HepG2 (cell line): ENCODE data around the gene STK10. TPM values are rescaled to one million over a fixed set of nuclear protein-coding genes. Genes with fewer than 3 reads are reported as not detected.
A peak's percentile ranks its signal among the peaks of the same experiment; 100 is the strongest.

ENCODE experiments used
- ATAC-seq: fragments of 200-7000 bp; cut with Tn5 transposase; 3 replicates; pipeline ENCODE4 v1.9.1; 2020; ENCODE audit warnings: mild to moderate bottlenecking, moderate library complexity
- BruUV-seq: library from RNA; stranded (reverse); fragments of 400-500 nt; replicated peaks from 2 replicates; lab custom pipeline; 2021; lab: Mats Ljungman, UMichigan
- CTCF ChIA-PET: fragments of 300-600 bp; formaldehyde crosslinking; extraction: SDS; loops from one replicate; lab custom pipeline; 2021; ENCODE audit warnings: low total read pairs, inconsistent platforms, low intra/inter-chr PET ratio; lab: Yijun Ruan, JAX
- POLR2A ChIA-PET: fragments of 350-600 bp; sonication (Branson Sonifier 250); formaldehyde crosslinking; loops from one replicate; lab custom pipeline; 2020; ENCODE audit warnings: antibody characterized with exemption, inconsistent platforms; lab: Yijun Ruan, JAX
- DNase-seq: peaks from one replicate; pipeline ENCODE4 v3.0.0-alpha.2; 2015; ENCODE audit warnings: low spot score
- FAIRE-seq: peaks from 3 replicates; lab custom pipeline; 2011; peaks lifted over from hg19 to GRCh38; lab: Jason Lieb, UNC
- H2AFZ ChIP-seq: one replicate; pipeline ENCODE4 v1.6.1; 2011; ENCODE audit warnings: low read length, inconsistent platforms
- H3K27ac ChIP-seq: fragments of 300-600 bp; 3 replicates; pipeline ENCODE4 v1.8.0; 2011; ENCODE audit warnings: mixed run types, mild to moderate bottlenecking, mixed read lengths, low read length, inconsistent platforms; ENCODE audit not compliant: insufficient read depth; ENCODE audit errors: extremely low read length
- H3K27me3 ChIP-seq, 2 experiments: fragments of 200-600 bp in 1 of 2; 2 replicates in 1 of 2; 3 replicates in 1 of 2; pipeline versions ENCODE4 v1.6.0 to v1.8.0; 2011; ENCODE audit warnings: low read length in 2 of 2, mild to moderate bottlenecking in 2 of 2, moderate library complexity in 2 of 2, inconsistent platforms in 1 of 2; ENCODE audit not compliant: insufficient read depth in 2 of 2, control insufficient read depth in 1 of 2
- H3K36me3 ChIP-seq, 2 experiments: fragments of 200-600 bp in 1 of 2; replicated peaks in 1 of 2; 2 replicates in 1 of 2; 3 replicates in 1 of 2; pipeline versions ENCODE4 v1.5.1 to v1.8.0; 2011; ENCODE audit warnings: low read length in 2 of 2, inconsistent platforms in 1 of 2; ENCODE audit not compliant: insufficient read depth in 2 of 2, control insufficient read depth in 1 of 2
- H3K4me1 ChIP-seq: 2 replicates; pipeline ENCODE4 v1.5.1; 2012; ENCODE audit warnings: low read length, inconsistent platforms; ENCODE audit not compliant: insufficient read depth
- H3K4me2 ChIP-seq: 2 replicates; pipeline ENCODE4 v1.6.0; 2011; ENCODE audit warnings: low read depth, low read length, inconsistent platforms
- H3K4me3 ChIP-seq, 3 experiments: fragments of 200-600 bp in 1 of 3; sonication (generic), shearing (Covaris generic) in 1 of 3; replicated peaks in 1 of 3; 2 replicates each; pipeline ENCODE4 v1.5.1; 2011 to 2016; ENCODE audit warnings: low read length in 3 of 3, inconsistent platforms in 2 of 3, low read depth in 2 of 3, mild to moderate bottlenecking in 2 of 3, control low read depth in 1 of 3, mixed read lengths in 1 of 3; ENCODE audit not compliant: insufficient read depth in 1 of 3
- H3K79me2 ChIP-seq: one replicate; pipeline ENCODE4 v1.6.1; 2011; ENCODE audit warnings: low read length, inconsistent platforms; ENCODE audit not compliant: insufficient read depth
- H3K9ac ChIP-seq: 2 replicates; pipeline ENCODE4 v1.6.0; 2011; ENCODE audit warnings: mild to moderate bottlenecking, low read depth, low read length, inconsistent platforms; ENCODE audit not compliant: insufficient read depth
- H3K9me3 ChIP-seq: 2 replicates; pipeline ENCODE4 v1.5.1; 2012; ENCODE audit warnings: mild to moderate bottlenecking, low read length
- H4K20me1 ChIP-seq: 2 replicates; pipeline ENCODE4 v1.6.0; 2011; ENCODE audit warnings: inconsistent platforms, mild to moderate bottlenecking, low read length, moderate library complexity; ENCODE audit not compliant: insufficient read depth
- MTF1 ChIP-seq: sonication (generic); formaldehyde crosslinking; IDR thresholded peaks from 2 replicates; pipeline ENCODE4 v1.5.0; 2020; ENCODE audit warnings: missing genetic modification reagents
- MXD4 ChIP-seq: IDR thresholded peaks from 2 replicates; pipeline ENCODE4 v1.6.1; 2016; ENCODE audit warnings: mild to moderate bottlenecking, missing biosample characterization, missing genetic modification reagents
- STAG1 ChIP-seq: sonication (generic); formaldehyde crosslinking; IDR thresholded peaks from 2 replicates; pipeline ENCODE4 v1.4.0; 2020; ENCODE audit warnings: missing genetic modification reagents
- WGBS: methylation state at CpG from one replicate; pipeline ENCODE4 v1.1.6; 2017; ENCODE audit warnings: low lambda C conversion rate; 5-methylcytosine and 5-hydroxymethylcytosine counted together
- in situ Hi-C: cut with HindIII; loops from 2 replicates; pipeline ENCODE4 v1.10.0; 2017; ENCODE audit warnings: low pct_unique_long_range_greater_than_20kb; ENCODE audit not compliant: extremely low pct_ligation_motif_present
- intact Hi-C: fragments of 100-400 bp; cut with micrococcal nuclease; formaldehyde crosslinking; loops from one replicate; pipeline ENCODE4 v1.10.0; 2022; ENCODE audit not compliant: unreplicated experiment
- polyA plus RNA-seq, 8 experiments: library from polyadenylated mRNA; depleted of rRNA in 3 of 8; stranded (reverse) in 7 of 8; unstranded in 1 of 8; fragments of >200 nt; fragmentation: Illumina TruSeq in 4 of 8; extraction: Trizol in 4 of 8; gene quantifications; 2 replicates each; pipeline versions ENCODE4 v1.2.1 to v1.2.3, GENCODE V29; 2011 to 2016; ENCODE audit warnings: low read depth in 4 of 8, missing spikeins in 1 of 8, mixed read lengths in 1 of 8; ENCODE audit not compliant: insufficient read depth in 1 of 8
- total RNA-seq, 5 experiments: library from RNA; depleted of rRNA; stranded (reverse); fragments of >200 nt; fragmentation: Illumina TruSeq; extraction: Trizol; gene quantifications; 2 replicates each; pipeline ENCODE4 v1.2.3, GENCODE V29; 2016; ENCODE audit warnings: low read depth in 1 of 5
- TF ChIP-seq, protein P1 (sequence below): sonication (generic); formaldehyde crosslinking; IDR thresholded peaks from 2 replicates; pipeline ENCODE4 v1.5.0; 2020; ENCODE audit warnings: mild to moderate bottlenecking, missing genetic modification reagents, moderate library complexity
- TF ChIP-seq, protein P2 (sequence below): sonication (generic); formaldehyde crosslinking; IDR thresholded peaks from 2 replicates; pipeline ENCODE4 v1.5.0; 2020; ENCODE audit warnings: mild to moderate bottlenecking, missing genetic modification reagents
- TF ChIP-seq, protein P3 (sequence below): sonication (generic); formaldehyde crosslinking; conservative IDR thresholded peaks from 2 replicates; pipeline ENCODE4 v1.4.0; 2020; ENCODE audit warnings: missing genetic modification reagents

Gene STK10
- total and polyA plus RNA-seq, 2 of the 13 experiments (the other 11 are each of a cell fraction or from before 2014, with no cell fraction given) = 7.0 to 7.2 TPM

DNA sequence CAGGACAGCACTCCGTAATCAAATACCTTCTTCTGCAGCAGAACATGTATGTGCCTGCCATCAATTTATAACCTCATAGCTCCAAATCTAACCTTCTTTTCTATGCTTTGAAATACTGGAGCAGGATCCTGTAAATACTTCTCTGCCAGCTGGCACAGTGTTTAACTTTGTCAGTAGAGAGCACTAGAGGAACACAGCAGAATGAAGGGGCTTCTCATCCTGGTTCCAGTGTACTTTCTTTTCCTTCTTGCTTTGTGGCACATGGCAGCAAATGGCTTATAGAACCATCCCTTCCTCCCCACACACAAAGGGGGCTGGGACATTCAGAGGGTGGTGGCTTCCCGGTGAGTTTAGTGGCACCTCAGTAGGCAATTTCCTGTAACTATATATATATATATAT lies 177.7 kb downstream of the STK10 start:
- TF ChIP-seq STAG1 (CRISPR knock-in tag) = peak; percentile 44
- TF ChIP-seq MTF1 = no peak
- TF ChIP-seq, protein P1, sequence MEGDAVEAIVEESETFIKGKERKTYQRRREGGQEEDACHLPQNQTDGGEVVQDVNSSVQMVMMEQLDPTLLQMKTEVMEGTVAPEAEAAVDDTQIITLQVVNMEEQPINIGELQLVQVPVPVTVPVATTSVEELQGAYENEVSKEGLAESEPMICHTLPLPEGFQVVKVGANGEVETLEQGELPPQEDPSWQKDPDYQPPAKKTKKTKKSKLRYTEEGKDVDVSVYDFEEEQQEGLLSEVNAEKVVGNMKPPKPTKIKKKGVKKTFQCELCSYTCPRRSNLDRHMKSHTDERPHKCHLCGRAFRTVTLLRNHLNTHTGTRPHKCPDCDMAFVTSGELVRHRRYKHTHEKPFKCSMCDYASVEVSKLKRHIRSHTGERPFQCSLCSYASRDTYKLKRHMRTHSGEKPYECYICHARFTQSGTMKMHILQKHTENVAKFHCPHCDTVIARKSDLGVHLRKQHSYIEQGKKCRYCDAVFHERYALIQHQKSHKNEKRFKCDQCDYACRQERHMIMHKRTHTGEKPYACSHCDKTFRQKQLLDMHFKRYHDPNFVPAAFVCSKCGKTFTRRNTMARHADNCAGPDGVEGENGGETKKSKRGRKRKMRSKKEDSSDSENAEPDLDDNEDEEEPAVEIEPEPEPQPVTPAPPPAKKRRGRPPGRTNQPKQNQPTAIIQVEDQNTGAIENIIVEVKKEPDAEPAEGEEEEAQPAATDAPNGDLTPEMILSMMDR (CRISPR knock-in tag) = peak; percentile 40
- Histone ChIP-seq H4K20me1 (peaks cover 3% of the 10 kb centered on the region), H3K9me3 (no peaks in the 10 kb centered on the region), H3K4me2 (no peak overlapping the region), H2AFZ (no peak overlapping the region), H3K4me1 (peaks cover 15% of the 10 kb centered on the region), H3K36me3 (no peaks in the 10 kb centered on the region), H3K79me2 (peaks cover 11% of the 10 kb centered on the region), H3K27me3 (peaks cover 0 to 4% of the 10 kb centered on the region in 2 experiments; a peak in 1 of 5 replicates), H3K9ac (no peak overlapping the region), H3K4me3 (no peak overlapping the region), H3K27ac (no peak overlapping the region)
- in situ Hi-C loops (no loop called here), intact Hi-C loops (loop anchor here (1.0 kb wide), 1 partner anchor 30 kb away; no protein-coding TSS in a partner anchor)
- DNase-seq = peak; percentile 10
- no peak for ATAC-seq
- no TSS peak for BruUV-seq
- no peak for FAIRE-seq
- ChIA-PET POLR2A (no interaction called here), CTCF (no interaction called here)
- 88% methylated on average over 2 of the region's 2 CpGs for WGBS

DNA sequence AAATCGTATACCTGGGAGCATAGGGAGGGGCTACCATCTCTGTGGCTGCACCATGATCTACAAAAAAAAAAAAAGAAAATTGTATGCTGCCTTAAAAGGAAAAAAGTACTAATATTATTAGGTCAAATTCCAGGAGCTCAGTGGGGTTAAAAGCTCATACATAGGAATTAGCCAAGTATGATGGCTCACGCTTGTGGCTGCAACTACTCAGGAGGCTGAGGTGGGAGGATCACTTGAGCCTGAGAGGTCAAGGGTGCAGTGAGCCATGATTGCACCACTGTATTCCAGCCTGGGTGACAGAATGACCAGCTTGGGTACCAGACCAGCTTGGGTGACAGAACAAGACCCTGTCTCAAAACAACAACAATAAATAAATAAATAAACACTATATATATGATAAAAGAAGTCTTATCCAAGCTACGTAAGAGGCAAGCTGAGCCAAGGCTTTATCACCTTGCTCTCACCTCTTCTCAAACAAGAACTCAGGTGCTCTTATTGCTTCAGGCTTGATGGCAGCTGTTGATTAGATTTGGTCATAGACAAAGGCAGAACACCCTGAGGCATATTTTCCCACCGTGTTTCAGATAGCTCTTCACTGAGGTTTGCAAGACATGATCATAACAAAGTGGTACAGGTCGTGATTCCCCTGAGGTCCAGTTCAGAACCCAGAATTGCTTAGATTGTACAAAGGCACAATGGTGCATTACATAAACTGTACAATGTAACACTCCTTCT lies 178.3 kb downstream of the STK10 start:
- H3K27ac ChIP-seq = no peak overlapping the region
- H4K20me1 ChIP-seq = peaks cover 8% of the 10 kb centered on the region
- ChIA-PET CTCF (no interaction called here), POLR2A (no interaction called here)
- H3K4me3 ChIP-seq = no peak overlapping the region
- H3K9ac ChIP-seq = no peak overlapping the region
- no peaks in the 10 kb centered on the region for H3K36me3 ChIP-seq
- peaks cover 20% of the 10 kb centered on the region for H3K4me1 ChIP-seq
- TF ChIP-seq, protein P2, sequence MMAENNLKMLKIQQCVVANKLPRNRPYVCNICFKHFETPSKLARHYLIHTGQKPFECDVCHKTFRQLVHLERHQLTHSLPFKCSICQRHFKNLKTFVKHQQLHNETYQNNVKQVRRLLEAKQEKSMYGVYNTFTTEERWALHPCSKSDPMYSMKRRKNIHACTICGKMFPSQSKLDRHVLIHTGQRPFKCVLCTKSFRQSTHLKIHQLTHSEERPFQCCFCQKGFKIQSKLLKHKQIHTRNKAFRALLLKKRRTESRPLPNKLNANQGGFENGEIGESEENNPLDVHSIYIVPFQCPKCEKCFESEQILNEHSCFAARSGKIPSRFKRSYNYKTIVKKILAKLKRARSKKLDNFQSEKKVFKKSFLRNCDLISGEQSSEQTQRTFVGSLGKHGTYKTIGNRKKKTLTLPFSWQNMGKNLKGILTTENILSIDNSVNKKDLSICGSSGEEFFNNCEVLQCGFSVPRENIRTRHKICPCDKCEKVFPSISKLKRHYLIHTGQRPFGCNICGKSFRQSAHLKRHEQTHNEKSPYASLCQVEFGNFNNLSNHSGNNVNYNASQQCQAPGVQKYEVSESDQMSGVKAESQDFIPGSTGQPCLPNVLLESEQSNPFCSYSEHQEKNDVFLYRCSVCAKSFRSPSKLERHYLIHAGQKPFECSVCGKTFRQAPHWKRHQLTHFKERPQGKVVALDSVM = 0 out of 2 replicates have a peak, but pooled peaks have one; percentile 11
- TF ChIP-seq, protein P3, sequence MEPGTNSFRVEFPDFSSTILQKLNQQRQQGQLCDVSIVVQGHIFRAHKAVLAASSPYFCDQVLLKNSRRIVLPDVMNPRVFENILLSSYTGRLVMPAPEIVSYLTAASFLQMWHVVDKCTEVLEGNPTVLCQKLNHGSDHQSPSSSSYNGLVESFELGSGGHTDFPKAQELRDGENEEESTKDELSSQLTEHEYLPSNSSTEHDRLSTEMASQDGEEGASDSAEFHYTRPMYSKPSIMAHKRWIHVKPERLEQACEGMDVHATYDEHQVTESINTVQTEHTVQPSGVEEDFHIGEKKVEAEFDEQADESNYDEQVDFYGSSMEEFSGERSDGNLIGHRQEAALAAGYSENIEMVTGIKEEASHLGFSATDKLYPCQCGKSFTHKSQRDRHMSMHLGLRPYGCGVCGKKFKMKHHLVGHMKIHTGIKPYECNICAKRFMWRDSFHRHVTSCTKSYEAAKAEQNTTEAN (CRISPR knock-in tag) = no peak
- TF ChIP-seq MXD4 (CRISPR knock-in tag) = no peak
- H3K79me2 ChIP-seq = peaks cover 17% of the 10 kb centered on the region
- WGBS = 67% methylated on average over 5 of the region's 5 CpGs
- no peak for DNase-seq
- ATAC-seq = no peak
- H3K4me2 ChIP-seq = no peak overlapping the region
- H3K9me3 ChIP-seq = no peaks in the 10 kb centered on the region
- FAIRE-seq = no peak
- intact Hi-C loops (loop anchor here (1.0 kb wide), 1 partner anchor 31 kb away; no protein-coding TSS in a partner anchor), in situ Hi-C loops (no loop called here)
- H3K27me3 ChIP-seq = peaks cover 0 to 4% of the 10 kb centered on the region in 2 experiments; a peak in 1 of 5 replicates
- H2AFZ ChIP-seq = no peak overlapping the region
- no TSS peak for BruUV-seq
